ENCODE results near the gene KLK14. TPM values are rescaled to one million over a fixed set of nuclear protein-coding genes. Genes with fewer than 3 reads are reported as not detected.

KLK14 gene
- total RNA-seq, 6 experiments from 2014 or later = 0.17 to 0.18 TPM; not detected in 4

- peaks cover 0 to 5% (median 0%) of the 10 kb centered on the region in 4 donors for H3K9me3 ChIP-seq
- H3K27me3 ChIP-seq = no peaks in the 10 kb centered on the region
- 57% methylated on average over 4 of the region's 5 CpGs for WGBS (ENCODE audit: insufficient coverage, low coverage, low lambda C conversion rate, missing lambda C conversion rate)
- no peaks in the 10 kb centered on the region for H3K36me3 ChIP-seq
- intact Hi-C loops (cut with DNase I) = no loop called here
- H3K4me1 ChIP-seq = no peaks in the 10 kb centered on the region
- DNase-seq = no peak
- no peak overlapping the region for H3K4me3 ChIP-seq
- ATAC-seq = no peak
- TF ChIP-seq POLR2A (IDR thresholded peaks at IDR 0.05) (no peak), CTCF (IDR thresholded peaks at IDR 0.05) (no peak)
- no peak overlapping the region for H3K27ac ChIP-seq
Measured at GRCh38 chr19:51070334-51071094, 12.2 kb downstream of the KLK14 start.

GRCh38 chr19:51066393-51067186 lies 16.1 kb downstream of the KLK14 start:
- intact Hi-C loops (cut with DNase I) = no loop called here
- no peak for TF ChIP-seq POLR2A (IDR thresholded peaks at IDR 0.05)
- TF ChIP-seq CTCF (IDR thresholded peaks at IDR 0.05) = no peak
- Histone ChIP-seq H3K27ac (no peak overlapping the region), H3K36me3 (no peaks in the 10 kb centered on the region), H3K4me3 (no peak overlapping the region), H3K4me1 (no peaks in the 10 kb centered on the region), H3K27me3 (peaks cover 0 to 4% of the 10 kb centered on the region in 2 donors), H3K9me3 (no peaks in the 10 kb centered on the region)
- peak in 1 of 3 donors; percentile 11 for DNase-seq
- WGBS (ENCODE audit: insufficient coverage, low coverage, low lambda C conversion rate, missing lambda C conversion rate) = 49% methylated on average over 7 of the region's 7 CpGs
- ATAC-seq = no peak

- H3K36me3 ChIP-seq = no peaks in the 10 kb centered on the region
- H3K4me3 ChIP-seq = no peak overlapping the region
- peaks cover 0 to 4% of the 10 kb centered on the region in 2 donors for H3K27me3 ChIP-seq
- intact Hi-C loops (cut with DNase I) = no loop called here
- no peak overlapping the region for H3K27ac ChIP-seq
- TF ChIP-seq CTCF (IDR thresholded peaks at IDR 0.05) = no peak
- TF ChIP-seq POLR2A (IDR thresholded peaks at IDR 0.05) = no peak
- 8% methylated on average over 11 of the region's 25 CpGs for WGBS (ENCODE audit: insufficient coverage, low coverage, low lambda C conversion rate, missing lambda C conversion rate)
- H3K9me3 ChIP-seq = no peaks in the 10 kb centered on the region
- H3K4me1 ChIP-seq = no peaks in the 10 kb centered on the region
- DNase-seq = peak in 1 of 3 donors; percentile 32
- no peak for ATAC-seq
Measured at GRCh38 chr19:51065221-51065960, 17.3 kb downstream of the KLK14 start.

GRCh38 chr19:51064534-51065220 lies 18.0 kb downstream of the KLK14 start, which contains the start of gene KLK13:
TSS of gene KLK13 (minus strand) at chr19:51065092. CDS start at chr19:51065067, 25 bp downstream.
- no peak within 1 kb of the TSS for H3K4me3 ChIP-seq
- no peak within 1 kb of the TSS for H3K27ac ChIP-seq
- H3K9me3 ChIP-seq = no peaks in the 10 kb centered on the region
- no peaks in the 10 kb centered on the region for H3K4me1 ChIP-seq
- peak in 2 of 4 donors; percentile 52 to 58 for ATAC-seq
- peak in 1 of 3 donors; percentile 29 for DNase-seq
- TF ChIP-seq POLR2A (IDR thresholded peaks at IDR 0.05) (no peak), CTCF (IDR thresholded peaks at IDR 0.05) (no peak)
- peaks cover 0 to 4% of the 10 kb centered on the region in 2 donors for H3K27me3 ChIP-seq
- H3K36me3 ChIP-seq = no peaks in the 10 kb centered on the region
- intact Hi-C loops (cut with DNase I) = no loop called here
- 24% methylated on average over 20 of the region's 38 CpGs for WGBS (ENCODE audit: insufficient coverage, low coverage, low lambda C conversion rate, missing lambda C conversion rate)
